ENCODE data around the gene UBAC2.

The UBAC2 gene

DNA sequence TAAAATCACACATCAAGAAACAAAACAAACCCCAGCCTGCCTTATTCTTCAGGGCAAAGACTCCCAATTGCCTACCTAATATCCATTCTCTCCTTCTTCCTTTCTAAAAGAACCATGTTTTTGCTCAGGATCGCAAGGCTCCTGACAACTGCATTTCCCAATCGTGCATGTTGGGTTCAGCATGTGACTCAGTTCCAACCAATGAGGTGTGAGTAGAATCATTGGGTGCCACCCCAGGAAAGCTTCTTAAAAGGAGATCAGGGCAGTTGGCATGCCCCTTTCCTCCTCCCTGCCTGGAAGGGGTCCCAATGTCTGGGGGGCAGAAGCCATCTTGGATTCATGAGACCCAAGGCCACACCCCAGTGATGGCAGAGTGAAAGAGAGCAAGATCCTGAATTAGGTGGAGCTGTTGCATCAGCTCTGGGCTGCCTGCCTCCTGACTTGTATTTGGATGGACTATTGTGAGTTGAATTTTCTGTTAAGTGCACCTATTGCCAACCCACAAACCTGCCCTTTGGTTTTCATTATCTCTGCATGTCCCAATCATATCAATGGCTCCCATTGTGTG is 26.0 kb upstream of the UBAC2 start (continued):
- TF ChIP-seq, protein P1, sequence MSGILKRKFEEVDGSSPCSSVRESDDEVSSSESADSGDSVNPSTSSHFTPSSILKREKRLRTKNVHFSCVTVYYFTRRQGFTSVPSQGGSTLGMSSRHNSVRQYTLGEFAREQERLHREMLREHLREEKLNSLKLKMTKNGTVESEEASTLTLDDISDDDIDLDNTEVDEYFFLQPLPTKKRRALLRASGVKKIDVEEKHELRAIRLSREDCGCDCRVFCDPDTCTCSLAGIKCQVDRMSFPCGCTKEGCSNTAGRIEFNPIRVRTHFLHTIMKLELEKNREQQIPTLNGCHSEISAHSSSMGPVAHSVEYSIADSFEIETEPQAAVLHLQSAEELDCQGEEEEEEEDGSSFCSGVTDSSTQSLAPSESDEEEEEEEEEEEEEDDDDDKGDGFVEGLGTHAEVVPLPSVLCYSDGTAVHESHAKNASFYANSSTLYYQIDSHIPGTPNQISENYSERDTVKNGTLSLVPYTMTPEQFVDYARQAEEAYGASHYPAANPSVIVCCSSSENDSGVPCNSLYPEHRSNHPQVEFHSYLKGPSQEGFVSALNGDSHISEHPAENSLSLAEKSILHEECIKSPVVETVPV (CRISPR knock-in tag; IDR thresholded peaks at IDR 0.05) = no peak
- TF ChIP-seq ZNF565 (CRISPR knock-in tag; conservative IDR thresholded peaks at IDR 0.05; ENCODE audit: low read depth) = no peak

DNA sequence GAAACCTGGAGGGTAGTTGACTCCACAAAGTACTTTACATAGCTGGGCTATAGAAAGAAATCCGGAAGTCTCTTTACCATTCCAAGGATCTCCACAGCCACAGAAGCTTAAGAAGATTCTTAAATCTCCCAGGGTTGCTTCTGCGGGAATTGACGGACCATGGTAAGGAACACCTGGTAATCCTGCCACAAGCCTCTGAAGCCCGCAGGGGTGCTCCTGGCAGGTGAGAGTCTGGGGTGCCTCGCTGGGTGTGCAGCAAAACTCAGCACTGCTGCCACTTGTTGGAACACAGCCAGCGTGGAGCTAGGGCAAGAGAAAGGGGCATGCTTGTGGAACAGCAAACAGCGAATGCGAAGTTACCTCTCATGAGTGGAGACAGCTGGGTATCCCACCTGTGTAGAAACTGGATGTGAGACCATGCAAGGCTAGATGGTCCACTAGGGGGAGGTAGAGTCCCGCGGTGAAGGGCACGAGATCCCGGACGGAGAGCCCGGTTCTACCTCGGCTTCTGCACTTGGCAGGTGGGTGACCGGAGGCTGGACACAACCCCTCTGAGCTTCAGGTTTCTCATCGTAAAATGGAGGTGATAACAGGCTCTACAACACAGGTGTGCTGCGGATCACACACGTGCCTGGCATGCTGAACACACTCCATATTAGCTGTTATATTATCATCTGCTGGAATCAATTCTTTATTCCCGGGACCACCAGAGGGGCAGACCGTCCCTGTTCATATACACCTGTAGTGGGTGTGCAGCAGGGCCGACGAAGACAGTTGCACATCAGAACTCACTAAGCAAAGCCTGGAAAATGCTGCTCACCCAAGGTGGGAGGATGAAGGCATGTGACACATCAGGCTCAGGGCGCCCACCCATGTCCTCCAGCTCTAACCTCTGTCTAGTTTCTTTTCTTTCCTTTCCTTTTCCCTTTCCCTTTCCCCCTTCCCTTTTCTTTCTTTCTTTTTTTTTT is 24.1 kb upstream of the UBAC2 start:
- peak; percentile 97 for ATAC-seq
- TF ChIP-seq ZFP30 (CRISPR knock-in tag; IDR thresholded peaks at IDR 0.05) = no peak
- TF ChIP-seq, protein P2, sequence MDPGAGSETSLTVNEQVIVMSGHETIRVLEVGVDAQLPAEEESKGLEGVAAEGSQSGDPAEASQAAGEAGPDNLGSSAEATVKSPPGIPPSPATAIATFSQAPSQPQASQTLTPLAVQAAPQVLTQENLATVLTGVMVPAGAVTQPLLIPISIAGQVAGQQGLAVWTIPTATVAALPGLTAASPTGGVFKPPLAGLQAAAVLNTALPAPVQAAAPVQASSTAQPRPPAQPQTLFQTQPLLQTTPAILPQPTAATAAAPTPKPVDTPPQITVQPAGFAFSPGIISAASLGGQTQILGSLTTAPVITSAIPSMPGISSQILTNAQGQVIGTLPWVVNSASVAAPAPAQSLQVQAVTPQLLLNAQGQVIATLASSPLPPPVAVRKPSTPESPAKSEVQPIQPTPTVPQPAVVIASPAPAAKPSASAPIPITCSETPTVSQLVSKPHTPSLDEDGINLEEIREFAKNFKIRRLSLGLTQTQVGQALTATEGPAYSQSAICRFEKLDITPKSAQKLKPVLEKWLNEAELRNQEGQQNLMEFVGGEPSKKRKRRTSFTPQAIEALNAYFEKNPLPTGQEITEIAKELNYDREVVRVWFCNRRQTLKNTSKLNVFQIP (CRISPR knock-in tag; IDR thresholded peaks at IDR 0.05; ENCODE audit: borderline replicate concordance, low read depth) = no peak
- TF ChIP-seq, protein P3, sequence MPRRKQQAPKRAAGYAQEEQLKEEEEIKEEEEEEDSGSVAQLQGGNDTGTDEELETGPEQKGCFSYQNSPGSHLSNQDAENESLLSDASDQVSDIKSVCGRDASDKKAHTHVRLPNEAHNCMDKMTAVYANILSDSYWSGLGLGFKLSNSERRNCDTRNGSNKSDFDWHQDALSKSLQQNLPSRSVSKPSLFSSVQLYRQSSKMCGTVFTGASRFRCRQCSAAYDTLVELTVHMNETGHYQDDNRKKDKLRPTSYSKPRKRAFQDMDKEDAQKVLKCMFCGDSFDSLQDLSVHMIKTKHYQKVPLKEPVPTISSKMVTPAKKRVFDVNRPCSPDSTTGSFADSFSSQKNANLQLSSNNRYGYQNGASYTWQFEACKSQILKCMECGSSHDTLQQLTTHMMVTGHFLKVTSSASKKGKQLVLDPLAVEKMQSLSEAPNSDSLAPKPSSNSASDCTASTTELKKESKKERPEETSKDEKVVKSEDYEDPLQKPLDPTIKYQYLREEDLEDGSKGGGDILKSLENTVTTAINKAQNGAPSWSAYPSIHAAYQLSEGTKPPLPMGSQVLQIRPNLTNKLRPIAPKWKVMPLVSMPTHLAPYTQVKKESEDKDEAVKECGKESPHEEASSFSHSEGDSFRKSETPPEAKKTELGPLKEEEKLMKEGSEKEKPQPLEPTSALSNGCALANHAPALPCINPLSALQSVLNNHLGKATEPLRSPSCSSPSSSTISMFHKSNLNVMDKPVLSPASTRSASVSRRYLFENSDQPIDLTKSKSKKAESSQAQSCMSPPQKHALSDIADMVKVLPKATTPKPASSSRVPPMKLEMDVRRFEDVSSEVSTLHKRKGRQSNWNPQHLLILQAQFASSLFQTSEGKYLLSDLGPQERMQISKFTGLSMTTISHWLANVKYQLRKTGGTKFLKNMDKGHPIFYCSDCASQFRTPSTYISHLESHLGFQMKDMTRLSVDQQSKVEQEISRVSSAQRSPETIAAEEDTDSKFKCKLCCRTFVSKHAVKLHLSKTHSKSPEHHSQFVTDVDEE (CRISPR knock-in tag; IDR thresholded peaks at IDR 0.05) = no peak
- TF ChIP-seq TOX (CRISPR knock-in tag; IDR thresholded peaks at IDR 0.05; ENCODE audit: borderline replicate concordance) = no peak
- TF ChIP-seq CSDC2 (CRISPR knock-in tag; IDR thresholded peaks at IDR 0.05) = no peak
- no peak for TF ChIP-seq ZFP3 (CRISPR knock-in tag; IDR thresholded peaks at IDR 0.05)
- TF ChIP-seq ZNF70 (CRISPR knock-in tag; IDR thresholded peaks at IDR 0.05) = no peak
- TF ChIP-seq ZNF565 (CRISPR knock-in tag; conservative IDR thresholded peaks at IDR 0.05; ENCODE audit: low read depth) = no peak
- TF ChIP-seq ISL1 (CRISPR knock-in tag; IDR thresholded peaks at IDR 0.05) = no peak
- TF ChIP-seq ARNTL (CRISPR knock-in tag; IDR thresholded peaks at IDR 0.05; ENCODE audit: borderline replicate concordance, low read depth) = no peak
- TF ChIP-seq BACH2 (CRISPR knock-in tag; IDR thresholded peaks at IDR 0.05; ENCODE audit: borderline replicate concordance) = no peak

DNA sequence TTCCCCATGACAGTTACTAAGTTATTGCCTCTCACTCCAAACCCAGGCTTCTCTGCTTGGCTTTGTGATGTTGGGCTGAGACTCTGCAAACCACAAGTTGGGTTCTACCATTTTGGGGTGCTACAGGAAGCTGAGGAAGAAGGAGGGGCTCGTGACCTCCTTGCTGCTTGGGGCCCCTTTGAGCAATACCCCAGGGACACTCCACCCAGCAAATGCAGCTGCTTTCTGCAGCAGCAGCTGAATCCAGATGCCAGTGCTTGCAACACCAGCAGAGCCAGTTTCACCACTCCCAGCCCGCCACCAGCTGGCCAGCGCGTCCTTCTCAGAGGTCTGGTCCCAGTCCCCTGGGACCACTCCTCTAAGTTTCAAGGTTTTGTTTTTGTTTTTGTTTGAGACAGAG is 22.0 kb upstream of the UBAC2 start:
- no peak for ATAC-seq
- TF ChIP-seq, protein P3 (CRISPR knock-in tag; IDR thresholded peaks at IDR 0.05) = no peak
- no peak for TF ChIP-seq ISL1 (CRISPR knock-in tag; IDR thresholded peaks at IDR 0.05)
- no peak for TF ChIP-seq ZNF8 (CRISPR knock-in tag; IDR thresholded peaks at IDR 0.05)
- no peak for TF ChIP-seq RARB (CRISPR knock-in tag; IDR thresholded peaks at IDR 0.05)
- no peak for TF ChIP-seq TOX (CRISPR knock-in tag; IDR thresholded peaks at IDR 0.05; ENCODE audit: borderline replicate concordance)
- no peak for TF ChIP-seq ZC3H10 (CRISPR knock-in tag; IDR thresholded peaks at IDR 0.05)
- TF ChIP-seq, protein P2 (CRISPR knock-in tag; IDR thresholded peaks at IDR 0.05; ENCODE audit: borderline replicate concordance, low read depth) = no peak
- no peak for TF ChIP-seq TCF4 (CRISPR knock-in tag; IDR thresholded peaks at IDR 0.05; ENCODE audit: borderline replicate concordance)
- TF ChIP-seq SNAI2 (CRISPR knock-in tag; IDR thresholded peaks at IDR 0.05) = no peak
- no peak for TF ChIP-seq ZNF70 (CRISPR knock-in tag; IDR thresholded peaks at IDR 0.05)
- TF ChIP-seq, protein P4, sequence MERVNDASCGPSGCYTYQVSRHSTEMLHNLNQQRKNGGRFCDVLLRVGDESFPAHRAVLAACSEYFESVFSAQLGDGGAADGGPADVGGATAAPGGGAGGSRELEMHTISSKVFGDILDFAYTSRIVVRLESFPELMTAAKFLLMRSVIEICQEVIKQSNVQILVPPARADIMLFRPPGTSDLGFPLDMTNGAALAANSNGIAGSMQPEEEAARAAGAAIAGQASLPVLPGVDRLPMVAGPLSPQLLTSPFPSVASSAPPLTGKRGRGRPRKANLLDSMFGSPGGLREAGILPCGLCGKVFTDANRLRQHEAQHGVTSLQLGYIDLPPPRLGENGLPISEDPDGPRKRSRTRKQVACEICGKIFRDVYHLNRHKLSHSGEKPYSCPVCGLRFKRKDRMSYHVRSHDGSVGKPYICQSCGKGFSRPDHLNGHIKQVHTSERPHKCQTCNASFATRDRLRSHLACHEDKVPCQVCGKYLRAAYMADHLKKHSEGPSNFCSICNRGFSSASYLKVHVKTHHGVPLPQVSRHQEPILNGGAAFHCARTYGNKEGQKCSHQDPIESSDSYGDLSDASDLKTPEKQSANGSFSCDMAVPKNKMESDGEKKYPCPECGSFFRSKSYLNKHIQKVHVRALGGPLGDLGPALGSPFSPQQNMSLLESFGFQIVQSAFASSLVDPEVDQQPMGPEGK (CRISPR knock-in tag; IDR thresholded peaks at IDR 0.05; ENCODE audit: borderline replicate concordance) = no peak
- TF ChIP-seq ZFP3 (CRISPR knock-in tag; IDR thresholded peaks at IDR 0.05) = no peak
- TF ChIP-seq ZFP30 (CRISPR knock-in tag; IDR thresholded peaks at IDR 0.05) = no peak
- no peak for TF ChIP-seq CSDC2 (CRISPR knock-in tag; IDR thresholded peaks at IDR 0.05)
- TF ChIP-seq, protein P5, sequence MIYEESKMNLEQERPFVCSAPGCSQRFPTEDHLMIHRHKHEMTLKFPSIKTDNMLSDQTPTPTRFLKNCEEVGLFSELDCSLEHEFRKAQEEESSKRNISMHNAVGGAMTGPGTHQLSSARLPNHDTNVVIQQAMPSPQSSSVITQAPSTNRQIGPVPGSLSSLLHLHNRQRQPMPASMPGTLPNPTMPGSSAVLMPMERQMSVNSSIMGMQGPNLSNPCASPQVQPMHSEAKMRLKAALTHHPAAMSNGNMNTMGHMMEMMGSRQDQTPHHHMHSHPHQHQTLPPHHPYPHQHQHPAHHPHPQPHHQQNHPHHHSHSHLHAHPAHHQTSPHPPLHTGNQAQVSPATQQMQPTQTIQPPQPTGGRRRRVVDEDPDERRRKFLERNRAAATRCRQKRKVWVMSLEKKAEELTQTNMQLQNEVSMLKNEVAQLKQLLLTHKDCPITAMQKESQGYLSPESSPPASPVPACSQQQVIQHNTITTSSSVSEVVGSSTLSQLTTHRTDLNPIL (CRISPR knock-in tag; IDR thresholded peaks at IDR 0.05; ENCODE audit: low read depth) = no peak
- TF ChIP-seq PPARA (CRISPR knock-in tag; IDR thresholded peaks at IDR 0.05; ENCODE audit: borderline replicate concordance) = no peak
- TF ChIP-seq GLIS3 (CRISPR knock-in tag; IDR thresholded peaks at IDR 0.05) = no peak
- TF ChIP-seq ARNTL (CRISPR knock-in tag; IDR thresholded peaks at IDR 0.05; ENCODE audit: borderline replicate concordance, low read depth) = no peak
